Right lobe of liver (tissue), 6 donors: ENCODE data around the gene CARNS1. TPM values are rescaled to one million over a fixed set of nuclear protein-coding genes. Genes with fewer than 3 reads are reported as not detected.
A peak's percentile ranks its signal among the peaks of the same experiment; 100 is the strongest.

Experiments used
- ATAC-seq, 4 donors: fragments of 200-7000 bp; cut with Tn5 transposase; one replicate each; pipeline ENCODE4 v1.9.1; 2020; ENCODE audit warnings: mild to moderate bottlenecking in 4 of 4, moderate library complexity in 4 of 4
- DNase-seq, 3 donors: peaks; one replicate each; pipeline ENCODE4 v3.0.0-alpha.2; 2020
- H3K27ac ChIP-seq, 3 donors: fragments of 200-600 bp; one replicate each; pipeline ENCODE4 v1.8.0; 2022
- H3K27me3 ChIP-seq, 2 donors: fragments of 200-600 bp; one replicate each; pipeline ENCODE4 v1.8.0; 2022
- H3K36me3 ChIP-seq, 4 donors: fragments of 200-600 bp; sonication (generic) in 1 of 4; one replicate each; pipeline versions ENCODE4 v1.5.1 to v1.8.0; 2017 to 2022; ENCODE audit warnings: control low read depth in 1 of 4
- H3K4me1 ChIP-seq, 4 donors: fragments of 200-600 bp; sonication (generic) in 1 of 4; one replicate each; pipeline versions ENCODE4 v1.5.1 to v1.8.0; 2017 to 2022; ENCODE audit warnings: control low read depth in 1 of 4
- H3K4me3 ChIP-seq, 3 donors: fragments of 200-600 bp; one replicate each; pipeline ENCODE4 v1.8.0; 2022
- H3K9me3 ChIP-seq, 4 donors: fragments of 200-600 bp; sonication (generic) in 1 of 4; one replicate each; pipeline versions ENCODE4 v1.5.1 to v1.8.0; 2017 to 2022; ENCODE audit warnings: control low read depth in 1 of 4
- CTCF ChIP-seq, 4 donors: fragments of 200-600 bp in 3 of 4; fragments of 450-650 bp in 1 of 4; IDR thresholded peaks; one replicate each; pipeline versions ENCODE4 v1.5.1 to v1.8.0; 2016 to 2022; ENCODE audit warnings: antibody characterized with exemption in 4 of 4, mild to moderate bottlenecking in 2 of 4
- POLR2A ChIP-seq: fragments of 450-650 bp; IDR thresholded peaks from one replicate; pipeline ENCODE4 v1.6.1; 2017; ENCODE audit warnings: antibody characterized with exemption, mild to moderate bottlenecking
- WGBS: methylation state at CpG from one replicate; pipeline ENCODE4 v1.1.6; 2018; ENCODE audit warnings: low coverage, low lambda C conversion rate; ENCODE audit not compliant: insufficient coverage; ENCODE audit errors: missing lambda C conversion rate; 5-methylcytosine and 5-hydroxymethylcytosine counted together
- intact Hi-C, 2 donors: fragments of 100-400 bp; cut with DNase I; formaldehyde crosslinking; loops; one replicate each; pipeline versions ENCODE4 v1.11.2 to v1.14.1; 2022
- total RNA-seq, 6 experiments: library from RNA; depleted of rRNA in 2 of 6; stranded (reverse); fragments of >200 nt in 2 of 6; fragmentation: NEBNext Ultra II Directional in 3 of 6; extraction: Animal tissue kit (Norgen Biotek cat#: 25700) in 3 of 6; gene quantifications; one replicate each; pipeline versions ENCODE4 v1.1.0 to v1.2.4, GENCODE V29; 2016 to 2023
- donor health status: DM: no; HTN: yes; CAD: no.
- donor health status: DM: no; HTN: no; CAD: no.
- donor health status: DM: no; HTN: no; CAD: no.
- donor health status: DM: no; HTN: yes; CAD: no.
- donor health status: DM: no; HTN: yes; CAD: no.

Gene CARNS1
- total RNA-seq, 6 experiments from 2014 or later: 0.12 to 0.31 (median 0.22) TPM; not detected in 1

GRCh38 chr11:67372993-67373647 is 42.4 kb upstream of the CARNS1 start, which contains the start of gene CLCF1:
Gene CLCF1, minus strand, starts transcription at chr11:67373598. Its CDS starts 59 bp downstream, at chr11:67373539.
- peak; percentile 73 to 81 (median 80) for DNase-seq
- 0% methylated on average over 7 of the region's 76 CpGs for WGBS
- Histone ChIP-seq H3K27me3 (no peaks in the 10 kb centered on the region), H3K4me3 (peak within 1 kb of the TSS; percentile 57 to 89 (median 68)), H3K4me1 (peaks cover 0 to 17% (median 6%) of the 10 kb centered on the region in 4 donors), H3K36me3 (no peaks in the 10 kb centered on the region), H3K9me3 (no peaks in the 10 kb centered on the region), H3K27ac (peak within 1 kb of the TSS; percentile 53 to 84 (median 72))
- peak; percentile 24 to 69 (median 59) for ATAC-seq
- intact Hi-C loops: no loop called here
- TF ChIP-seq POLR2A (no peak), CTCF (IDR thresholded peaks at IDR 0.05) (no peak)

- 2% methylated on average over 22 of the region's 40 CpGs for WGBS
Measured at GRCh38 chr11:67373648-67374570, 41.6 kb upstream of the CARNS1 start.

GRCh38 chr11:67374571-67375281 is 40.8 kb upstream of the CARNS1 start:
- H3K36me3 ChIP-seq: no peaks in the 10 kb centered on the region
- intact Hi-C loops: no loop called here
- peak in 1 of 3 donors; percentile 52 for DNase-seq
- 26% methylated on average over 4 of the region's 9 CpGs for WGBS
- TF ChIP-seq POLR2A (no peak), CTCF (IDR thresholded peaks at IDR 0.05) (no peak)
- H3K4me3 ChIP-seq: peak overlapping the region in 2 of 3 donors; percentile 57 to 68
- H3K27ac ChIP-seq: peak overlapping the region in 2 of 3 donors; percentile 72 to 84
- H3K4me1 ChIP-seq: peaks cover 0 to 17% (median 6%) of the 10 kb centered on the region in 4 donors
- no peaks in the 10 kb centered on the region for H3K9me3 ChIP-seq
- no peaks in the 10 kb centered on the region for H3K27me3 ChIP-seq
- ATAC-seq: peak in 1 of 4 donors; percentile 1

More at GRCh38 chr11:67373648-67374570, 41.6 kb upstream of the CARNS1 start:
- peak; percentile 61 to 78 (median 66) for ATAC-seq
- Histone ChIP-seq H3K4me1 (peaks cover 0 to 17% (median 6%) of the 10 kb centered on the region in 4 donors), H3K27me3 (no peaks in the 10 kb centered on the region), H3K36me3 (no peaks in the 10 kb centered on the region), H3K4me3 (peak overlapping the region; percentile 57 to 89 (median 68)), H3K9me3 (no peaks in the 10 kb centered on the region), H3K27ac (peak overlapping the region; percentile 53 to 84 (median 72))
- DNase-seq: peak; percentile 80 to 86 (median 85)
- TF ChIP-seq CTCF (IDR thresholded peaks at IDR 0.05) (peak; percentile 43 to 54 (median 46)), POLR2A (peak; percentile 58)
- intact Hi-C loops: no loop called here
